Measurements from ENCODE around the gene HNRNPL. TPM values are rescaled to one million over a fixed set of nuclear protein-coding genes. Genes with fewer than 3 reads are reported as not detected.

The HNRNPL gene
- total RNA-seq, 1 experiment from 2014 or later: 710 TPM

GRCh38 chr19:38869836-38870607 lies 20.2 kb upstream of the HNRNPL start:
- no peak overlapping the region for H2BK12ac ChIP-seq (ENCODE audit: insufficient read length, low read depth, low read length)
- no peak overlapping the region for H3K18ac ChIP-seq (ENCODE audit: insufficient read length, low read depth, low read length)
- no peaks in the 10 kb centered on the region for H3K23me2 ChIP-seq (ENCODE audit: insufficient read length, low read depth, low read length, poor library complexity, severe bottlenecking)
- Mint-ChIP-seq H3K36me3 (ENCODE audit: insufficient read depth in 1 of 3, low read depth in 3 of 3) (no peaks in the 10 kb centered on the region; a peak in 1 of 7 replicates), H3K4me3 (peak overlapping the region; percentile 64 to 75), H3K27ac (no peak overlapping the region), H3K9me3 (no peaks in the 10 kb centered on the region), H3K4me1 (peaks cover 14 to 19% of the 10 kb centered on the region in 2 experiments), H3K27me3 (ENCODE audit: low read depth) (peaks cover 12% of the 10 kb centered on the region)
- no peaks in the 10 kb centered on the region for H4K20me1 ChIP-seq (ENCODE audit: control insufficient read depth, insufficient read depth, insufficient read length)
- H2BK5ac ChIP-seq (ENCODE audit: insufficient read length, low read length): no peak overlapping the region
- no peak overlapping the region for H3K14ac ChIP-seq (ENCODE audit: insufficient read depth, low read length)
- no peak overlapping the region for H2BK20ac ChIP-seq (ENCODE audit: low read depth, low read length, poor library complexity, severe bottlenecking)
- no peak overlapping the region for H3K27ac ChIP-seq (ENCODE audit: insufficient read length, low read depth, low read length)
- no peak overlapping the region for H2AFZ ChIP-seq (ENCODE audit: low read length)
- H3K56ac ChIP-seq (ENCODE audit: insufficient read length, low read depth, low read length): no peak overlapping the region
- H4K8ac ChIP-seq (replicated peaks; ENCODE audit: insufficient read length, low read depth, low read length): no peak overlapping the region
- no peaks in the 10 kb centered on the region; the same call in 1 of the 2 replicates for H3K27me3 ChIP-seq (ENCODE audit: insufficient read depth, low read length)
- no peaks in the 10 kb centered on the region for H3K79me2 ChIP-seq (ENCODE audit: insufficient read depth, low read length)
- peak; percentile 87 for TF ChIP-seq CTCF (conservative IDR thresholded peaks at IDR 0.05)
- peak; percentile 84 for DNase-seq
- H4K91ac ChIP-seq (ENCODE audit: insufficient read length, low read depth, low read length): no peak overlapping the region
- H4K5ac ChIP-seq (ENCODE audit: insufficient read length, low read depth, low read length): no peak overlapping the region
- H3K4me1 ChIP-seq (ENCODE audit: insufficient read depth, low read length): no peaks in the 10 kb centered on the region; the same call in 1 of the 2 replicates
- no peak overlapping the region for H3T11ph ChIP-seq (ENCODE audit: low read length)
- no peak overlapping the region for H2AK5ac ChIP-seq (ENCODE audit: insufficient read length, low read length)
- H2BK15ac ChIP-seq (ENCODE audit: low read depth, low read length): no peak overlapping the region
- WGBS (ENCODE audit: extremely low coverage, insufficient read length, low lambda C conversion rate): 100% methylated on average over 8 of the region's 62 CpGs
- no peaks in the 10 kb centered on the region for H3K79me1 ChIP-seq (ENCODE audit: insufficient read depth, low read depth, low read length, poor library complexity, severe bottlenecking)
- H3K9ac ChIP-seq (ENCODE audit: extremely low read depth, insufficient read length, low read length): no peak overlapping the region
- H3K4me2 ChIP-seq (ENCODE audit: insufficient read depth, insufficient read length, low read length): peak overlapping the region; percentile 20
- no peak overlapping the region for H3K23ac ChIP-seq (ENCODE audit: insufficient read length, low read depth, low read length)
- no peak overlapping the region for H2BK120ac ChIP-seq (ENCODE audit: low read depth, low read length, poor library complexity, severe bottlenecking)
- H3K9me3 ChIP-seq (ENCODE audit: control insufficient read depth, low read depth, low read length): no peaks in the 10 kb centered on the region
- H3K4ac ChIP-seq (ENCODE audit: low read depth, low read length): no peak overlapping the region
